HCT116 (cell line): Measurements from ENCODE around the gene VEGFD. TPM values are rescaled to one million over a fixed set of nuclear protein-coding genes. Genes with fewer than 3 reads are reported as not detected.

Experiments
- ATAC-seq: fragments of 200-7000 bp; cut with Tn5 transposase; 2 replicates; pipeline ENCODE4 v1.9.1; 2020; ENCODE audit warnings: mild to moderate bottlenecking, moderate library complexity
- BruUV-seq: library from RNA; stranded (reverse); fragments of 400-500 nt; replicated peaks from 2 replicates; lab custom pipeline; 2021; lab: Mats Ljungman, UMichigan
- CTCF ChIA-PET: fragments of 300-600 bp; sonication (Branson Sonifier 250); formaldehyde crosslinking; loops from one replicate; lab custom pipeline; 2021; ENCODE audit warnings: antibody characterized with exemption; lab: Charles Lee
- POLR2A ChIA-PET: fragments of 300-600, 350-600 bp; sonication (Branson Sonifier 250); formaldehyde crosslinking; loops from one replicate; lab custom pipeline; 2021; ENCODE audit warnings: antibody characterized with exemption; lab: Charles Lee
- RAD21 ChIA-PET, 2 experiments: fragments of 300-600 bp; sonication (Branson Sonifier 250); formaldehyde crosslinking; loops; one replicate each; lab custom pipeline; 2023; ENCODE audit warnings: low total read pairs in 2 of 2; ENCODE audit not compliant: uncharacterized antibody in 2 of 2, unreplicated experiment in 2 of 2, low non-redundant PET in 1 of 2; lab: Charles Lee
- DNase-seq: peaks from one replicate; pipeline ENCODE4 v3.0.0-alpha.2; 2010; ENCODE audit warnings: low read depth, low spot score
- H2AFZ ChIP-seq: fragments of 200-600 bp; shearing (Covaris generic), sonication (generic); 2 replicates; pipeline ENCODE4 v1.6.1; 2017; ENCODE audit warnings: low read depth, mixed run types, mixed read lengths, antibody characterized with exemption, low read length; ENCODE audit not compliant: poor library complexity, severe bottlenecking
- H3K27ac ChIP-seq: 2 replicates; pipeline ENCODE4 v1.5.1; 2012; ENCODE audit warnings: low read depth, low read length
- H3K27me3 ChIP-seq: fragments of 200-600 bp; sonication (generic); 2 replicates; pipeline ENCODE4 v1.6.1; 2016; ENCODE audit warnings: mixed run types, low read length, mixed read lengths; ENCODE audit not compliant: insufficient read depth
- H3K36me3 ChIP-seq, 2 experiments: fragments of 200-500 bp in 1 of 2; fragments of 200-600 bp in 1 of 2; sonication (Bioruptor generic) in 1 of 2; sonication (generic) in 1 of 2; 2 replicates each; pipeline versions ENCODE4 v1.5.1 to v1.6.1; 2014 to 2016; ENCODE audit warnings: low read length in 2 of 2, inconsistent platforms in 1 of 2, mixed read lengths in 1 of 2, mixed run types in 1 of 2; ENCODE audit not compliant: insufficient read depth in 2 of 2, control insufficient read depth in 1 of 2
- H3K4me1 ChIP-seq, 2 experiments: fragments of 200-600 bp in 1 of 2; sonication (generic) in 1 of 2; 2 replicates each; pipeline versions ENCODE4 v1.5.1 to v1.6.1; 2012 to 2017; ENCODE audit warnings: low read length in 2 of 2, inconsistent platforms in 1 of 2, mild to moderate bottlenecking in 1 of 2, mixed read lengths in 1 of 2, mixed run types in 1 of 2, moderate library complexity in 1 of 2; ENCODE audit not compliant: insufficient read depth in 2 of 2, control insufficient read depth in 1 of 2
- H3K4me2 ChIP-seq: fragments of 200-600 bp; sonication (generic); 2 replicates; pipeline ENCODE4 v1.6.1; 2017; ENCODE audit warnings: mixed run types, low read length, mixed read lengths
- H3K4me3 ChIP-seq, 2 experiments: fragments of 200-600 bp in 1 of 2; sonication (generic) in 1 of 2; replicated peaks in 1 of 2; 2 replicates each; pipeline ENCODE4 v1.5.1; 2011 to 2016; ENCODE audit warnings: low read length in 2 of 2, control low read depth in 1 of 2, low read depth in 1 of 2, mild to moderate bottlenecking in 1 of 2, mixed read lengths in 1 of 2, mixed run types in 1 of 2
- H3K79me2 ChIP-seq: fragments of 200-600 bp; sonication (generic); 2 replicates; pipeline ENCODE4 v1.6.1; 2017; ENCODE audit warnings: mild to moderate bottlenecking, mixed run types, low read length, moderate library complexity, mixed read lengths; ENCODE audit not compliant: insufficient read depth
- H3K9ac ChIP-seq: fragments of 200-600 bp; sonication (generic); 2 replicates; pipeline ENCODE4 v1.6.1; 2016; ENCODE audit warnings: low read length, mixed read lengths
- H3K9me2 ChIP-seq: fragments of 200-600 bp; sonication (generic), shearing (Covaris generic); 2 replicates; pipeline ENCODE4 v1.6.1; 2017; ENCODE audit warnings: mixed run types, mild to moderate bottlenecking, moderate library complexity; ENCODE audit not compliant: insufficient read depth
- H3K9me3 ChIP-seq, 2 experiments: fragments of 200-500 bp in 1 of 2; fragments of 200-600 bp in 1 of 2; sonication (Bioruptor generic) in 1 of 2; sonication (generic) in 1 of 2; 2 replicates each; pipeline ENCODE4 v1.6.1; 2014 to 2017; ENCODE audit warnings: low read length in 2 of 2, mixed read lengths in 2 of 2, inconsistent platforms in 1 of 2, low read depth in 1 of 2, mild to moderate bottlenecking in 1 of 2, mixed run types in 1 of 2, moderate library complexity in 1 of 2; ENCODE audit not compliant: control insufficient read depth in 1 of 2, insufficient read depth in 1 of 2
- H4K20me1 ChIP-seq: fragments of 200-600 bp; sonication (generic), shearing (Covaris generic); 2 replicates; pipeline ENCODE4 v1.6.1; 2017; ENCODE audit warnings: mixed run types, mild to moderate bottlenecking, moderate library complexity; ENCODE audit not compliant: insufficient read depth
- CBX3 ChIP-seq: IDR thresholded peaks from 2 replicates; pipeline ENCODE4 v1.6.1; 2012; ENCODE audit warnings: low read depth
- CEBPB ChIP-seq: IDR thresholded peaks from 2 replicates; pipeline ENCODE4 v1.6.1; 2012; ENCODE audit warnings: low read depth
- EGR1 ChIP-seq: IDR thresholded peaks from 2 replicates; pipeline ENCODE4 v1.6.1; 2012; ENCODE audit warnings: low read depth
- EZH2phosphoT487 ChIP-seq: fragments of 200-600 bp; IDR thresholded peaks from 2 replicates; pipeline ENCODE4 v1.6.1; 2018; ENCODE audit warnings: antibody characterized with exemption, borderline replicate concordance
- FOSL1 ChIP-seq: IDR thresholded peaks from 2 replicates; pipeline ENCODE4 v1.6.1; 2012; ENCODE audit warnings: low read depth
- POLR2A ChIP-seq: IDR thresholded peaks from 2 replicates; pipeline ENCODE4 v1.7.0; 2011; ENCODE audit warnings: borderline replicate concordance; ENCODE audit not compliant: insufficient read depth, insufficient read length; ENCODE audit errors: extremely low read depth
- RAD21 ChIP-seq: IDR thresholded peaks from 2 replicates; pipeline ENCODE4 v1.6.1; 2012; ENCODE audit warnings: low read depth, mild to moderate bottlenecking
- SP1 ChIP-seq: IDR thresholded peaks from 2 replicates; pipeline ENCODE4 v1.6.1; 2012; ENCODE audit warnings: low read depth
- ZBTB33 ChIP-seq: IDR thresholded peaks from 2 replicates; pipeline ENCODE4 v1.6.1; 2011; ENCODE audit warnings: mild to moderate bottlenecking, low read length, moderate library complexity; ENCODE audit not compliant: insufficient replicate concordance; ENCODE audit errors: extremely low read depth
- ZFX ChIP-seq: fragments of 450-650 bp; IDR thresholded peaks from 2 replicates; pipeline ENCODE4 v1.6.1; 2017
- ZNF274 ChIP-seq: fragments of 200-500 bp; sonication (Bioruptor generic); IDR thresholded peaks from 2 replicates; pipeline ENCODE4 v1.6.1; 2014; ENCODE audit warnings: mild to moderate bottlenecking, low read depth, low read length, inconsistent platforms
- intact Hi-C: fragments of 100-400 bp; cut with micrococcal nuclease; formaldehyde crosslinking; loops from 2 replicates; pipeline ENCODE4 v1.10.0; 2022
- total RNA-seq: library from RNA; stranded (reverse); gene quantifications from one replicate; pipeline ENCODE4 v1.2.1, GENCODE V29; 2021; ENCODE audit not compliant: unreplicated experiment
- TF ChIP-seq, protein P1 (sequence below): IDR thresholded peaks from 2 replicates; pipeline ENCODE4 v1.6.1; 2012; ENCODE audit warnings: low read depth

The VEGFD gene
- total RNA-seq, 1 experiment from 2014 or later: 0.37 TPM

- no peaks in the 10 kb centered on the region for H3K9me3 ChIP-seq
- CTCF ChIA-PET: no interaction called here
- BruUV-seq: no TSS peak
- no peak for DNase-seq
- H3K4me3 ChIP-seq: no peak overlapping the region
- no peak overlapping the region for H3K27ac ChIP-seq
- no peaks in the 10 kb centered on the region for H4K20me1 ChIP-seq
- intact Hi-C loops: no loop called here
- no peak for ATAC-seq
- no peak overlapping the region for H3K4me2 ChIP-seq
- TF ChIP-seq, protein P1, sequence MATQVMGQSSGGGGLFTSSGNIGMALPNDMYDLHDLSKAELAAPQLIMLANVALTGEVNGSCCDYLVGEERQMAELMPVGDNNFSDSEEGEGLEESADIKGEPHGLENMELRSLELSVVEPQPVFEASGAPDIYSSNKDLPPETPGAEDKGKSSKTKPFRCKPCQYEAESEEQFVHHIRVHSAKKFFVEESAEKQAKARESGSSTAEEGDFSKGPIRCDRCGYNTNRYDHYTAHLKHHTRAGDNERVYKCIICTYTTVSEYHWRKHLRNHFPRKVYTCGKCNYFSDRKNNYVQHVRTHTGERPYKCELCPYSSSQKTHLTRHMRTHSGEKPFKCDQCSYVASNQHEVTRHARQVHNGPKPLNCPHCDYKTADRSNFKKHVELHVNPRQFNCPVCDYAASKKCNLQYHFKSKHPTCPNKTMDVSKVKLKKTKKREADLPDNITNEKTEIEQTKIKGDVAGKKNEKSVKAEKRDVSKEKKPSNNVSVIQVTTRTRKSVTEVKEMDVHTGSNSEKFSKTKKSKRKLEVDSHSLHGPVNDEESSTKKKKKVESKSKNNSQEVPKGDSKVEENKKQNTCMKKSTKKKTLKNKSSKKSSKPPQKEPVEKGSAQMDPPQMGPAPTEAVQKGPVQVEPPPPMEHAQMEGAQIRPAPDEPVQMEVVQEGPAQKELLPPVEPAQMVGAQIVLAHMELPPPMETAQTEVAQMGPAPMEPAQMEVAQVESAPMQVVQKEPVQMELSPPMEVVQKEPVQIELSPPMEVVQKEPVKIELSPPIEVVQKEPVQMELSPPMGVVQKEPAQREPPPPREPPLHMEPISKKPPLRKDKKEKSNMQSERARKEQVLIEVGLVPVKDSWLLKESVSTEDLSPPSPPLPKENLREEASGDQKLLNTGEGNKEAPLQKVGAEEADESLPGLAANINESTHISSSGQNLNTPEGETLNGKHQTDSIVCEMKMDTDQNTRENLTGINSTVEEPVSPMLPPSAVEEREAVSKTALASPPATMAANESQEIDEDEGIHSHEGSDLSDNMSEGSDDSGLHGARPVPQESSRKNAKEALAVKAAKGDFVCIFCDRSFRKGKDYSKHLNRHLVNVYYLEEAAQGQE: no peak
- no peak for TF ChIP-seq EZH2phosphoT487
- TF ChIP-seq ZNF274: no peak
- TF ChIP-seq POLR2A: no peak
- no peak for TF ChIP-seq CBX3
- TF ChIP-seq FOSL1: no peak
- TF ChIP-seq ZBTB33: no peak
- TF ChIP-seq SP1: no peak
- no peak for TF ChIP-seq CEBPB
- no peak for TF ChIP-seq RAD21
- no peak for TF ChIP-seq EGR1
- TF ChIP-seq ZFX: no peak
- TF ChIP-seq, all 23 proteins: peak for 0
- no peak overlapping the region for H3K9ac ChIP-seq
- H3K79me2 ChIP-seq: no peaks in the 10 kb centered on the region
- ChIA-PET RAD21 (no interaction called here), POLR2A (no interaction called here)
- no peaks in the 10 kb centered on the region for H3K4me1 ChIP-seq
- H3K9me2 ChIP-seq: no peaks in the 10 kb centered on the region
- no peaks in the 10 kb centered on the region for H3K36me3 ChIP-seq
- H2AFZ ChIP-seq: no peak overlapping the region
- no peaks in the 10 kb centered on the region for H3K27me3 ChIP-seq
These were observed 20.3 kb upstream of the VEGFD start for GRCh38 chrX:15404401-15405096.
